Measurements from ENCODE around the gene RET. TPM values are rescaled to one million over a fixed set of nuclear protein-coding genes. Genes with fewer than 3 reads are reported as not detected.

RET gene
- total RNA-seq, 6 experiments from 2014 or later: 0.53 to 10.2 (median 1.4) TPM

- peaks cover 0 to 7% (median 0%) of the 10 kb centered on the region in 4 donors for H3K4me1 ChIP-seq
- DNase-seq (no peak), ATAC-seq (no peak)
- H3K36me3 ChIP-seq: no peaks in the 10 kb centered on the region
- 36% methylated on average over 5 of the region's 14 CpGs for WGBS (ENCODE audit: insufficient coverage, low coverage, low lambda C conversion rate, missing lambda C conversion rate)
- intact Hi-C loops (cut with DNase I): loop anchor here in 1 of 2 donors (10.0 kb wide), 1 partner anchor 124 kb away; no protein-coding TSS in a partner anchor
- no peaks in the 10 kb centered on the region for H3K9me3 ChIP-seq
- no peaks in the 10 kb centered on the region for H3K27me3 ChIP-seq
- H3K4me3 ChIP-seq: no peak overlapping the region
- no peak for TF ChIP-seq CTCF (IDR thresholded peaks at IDR 0.05)
- no peak for TF ChIP-seq POLR2A (IDR thresholded peaks at IDR 0.05)
- no peak overlapping the region for H3K27ac ChIP-seq
Measured at GRCh38 chr10:43078175-43078985, 1.5 kb downstream of the RET start.

- TF ChIP-seq CTCF (IDR thresholded peaks at IDR 0.05): peak; percentile 49 to 74 (median 64)
- TF ChIP-seq POLR2A (IDR thresholded peaks at IDR 0.05): no peak
- ATAC-seq: peak; percentile 22 to 58 (median 56)
- intact Hi-C loops (cut with DNase I): loop anchor here in 1 of 2 donors (10.0 kb wide), 1 partner anchor 124 kb away; no protein-coding TSS in a partner anchor
- no peak overlapping the region for H3K4me3 ChIP-seq
- H3K4me1 ChIP-seq: peaks cover 0 to 7% (median 0%) of the 10 kb centered on the region in 4 donors
- peak in 1 of 3 donors; percentile 66 for DNase-seq
- no peaks in the 10 kb centered on the region for H3K36me3 ChIP-seq
- no CpG with 5 or more reads among the region's 10 CpGs for WGBS (ENCODE audit: insufficient coverage, low coverage, low lambda C conversion rate, missing lambda C conversion rate)
- H3K27me3 ChIP-seq: no peaks in the 10 kb centered on the region
- H3K27ac ChIP-seq: no peak overlapping the region
- H3K9me3 ChIP-seq: no peaks in the 10 kb centered on the region
Measured at GRCh38 chr10:43078986-43079273, 2.1 kb downstream of the RET start.

GRCh38 chr10:43079856-43080255, 3.0 kb downstream of the RET start:
- Histone ChIP-seq H3K27me3 (no peaks in the 10 kb centered on the region), H3K4me3 (no peak overlapping the region), H3K4me1 (peaks cover 0 to 7% (median 0%) of the 10 kb centered on the region in 4 donors), H3K27ac (no peak overlapping the region), H3K36me3 (no peaks in the 10 kb centered on the region), H3K9me3 (no peaks in the 10 kb centered on the region)
- ATAC-seq (no peak), DNase-seq (no peak)
- intact Hi-C loops (cut with DNase I): loop anchor here (10.0 kb wide), 2 partner anchors 115 to 125 kb away; no protein-coding TSS in a partner anchor
- no peak for TF ChIP-seq POLR2A (IDR thresholded peaks at IDR 0.05)
- TF ChIP-seq CTCF (IDR thresholded peaks at IDR 0.05): no peak
- WGBS (ENCODE audit: insufficient coverage, low coverage, low lambda C conversion rate, missing lambda C conversion rate): 45% methylated on average over 2 of the region's 3 CpGs

- Histone ChIP-seq H3K36me3 (no peaks in the 10 kb centered on the region), H3K27me3 (no peaks in the 10 kb centered on the region), H3K4me1 (peaks cover 0 to 10% (median 0%) of the 10 kb centered on the region in 4 donors), H3K27ac (no peak overlapping the region), H3K9me3 (no peaks in the 10 kb centered on the region), H3K4me3 (no peak overlapping the region)
- DNase-seq: no peak
- intact Hi-C loops (cut with DNase I): loop anchor here in 1 of 2 donors (10.0 kb wide), 1 partner anchor 117 kb away; no protein-coding TSS in a partner anchor
- TF ChIP-seq POLR2A (IDR thresholded peaks at IDR 0.05) (no peak), CTCF (IDR thresholded peaks at IDR 0.05) (no peak)
- no CpG with 5 or more reads among the region's 4 CpGs for WGBS (ENCODE audit: insufficient coverage, low coverage, low lambda C conversion rate, missing lambda C conversion rate)
- no peak for ATAC-seq
Measured at GRCh38 chr10:43082087-43082486, 5.2 kb downstream of the RET start.

Data from right lobe of liver (tissue), 6 donors.